HG02938 (cell line): Measurements from ENCODE around the gene AADACL4.

ENCODE experiments used
- ATAC-seq: cut with Tn5 transposase; IDR thresholded peaks from one replicate; pipeline ENCODE4 v1.9.1; 2021; ENCODE audit warnings: mild to moderate bottlenecking, moderate library complexity; ENCODE audit not compliant: unreplicated experiment

Gene AADACL4

GRCh38 chr1:12643785-12644184 is at the start of gene AADACL4:
TSS of gene AADACL4 (plus strand) at chr1:12644085. CDS start at chr1:12644547, 462 bp downstream.
- ATAC-seq: no peak

GRCh38 chr1:12594490-12594889 is 49.4 kb upstream of the AADACL4 start:
- ATAC-seq: no peak

DNA sequence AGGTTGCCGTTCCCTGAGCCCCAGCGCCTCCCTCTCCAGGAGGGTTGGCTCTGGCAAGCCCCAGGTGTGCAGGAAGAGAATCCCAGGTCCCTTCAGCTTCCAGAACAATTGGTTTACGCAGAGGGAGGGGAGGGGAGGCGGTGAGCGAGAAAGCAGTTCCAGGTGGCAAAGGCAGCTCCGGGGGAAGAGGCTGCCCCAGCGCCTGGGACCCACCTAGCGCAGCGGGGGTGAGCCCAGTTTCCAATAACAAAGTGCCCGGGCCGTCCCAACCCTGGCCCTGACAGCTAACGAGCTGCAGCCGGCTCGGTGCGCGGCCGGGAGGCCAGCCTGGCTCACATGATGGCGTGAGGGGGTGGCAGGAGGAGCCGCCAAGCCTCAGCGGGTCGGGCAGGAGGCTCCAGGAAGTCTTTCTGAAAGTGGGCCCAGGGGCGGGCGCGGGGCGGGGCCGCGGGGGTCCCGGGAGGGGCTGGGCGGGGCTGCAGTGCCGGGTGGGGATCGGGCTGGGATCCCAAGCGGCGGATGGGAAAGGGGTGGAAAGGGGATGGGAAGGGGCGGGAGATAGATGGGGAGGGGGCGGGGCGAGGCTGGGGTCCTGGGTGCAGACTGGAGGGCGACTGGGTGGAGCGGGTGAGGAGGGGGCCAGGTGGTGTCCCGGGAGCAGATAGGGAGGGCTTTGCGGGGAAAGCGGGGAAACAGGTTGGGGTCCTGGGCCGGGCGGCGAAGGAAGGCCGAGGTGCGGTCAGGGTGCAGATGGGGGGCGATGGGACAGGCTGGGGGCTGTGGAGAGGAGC is 48.7 kb upstream of the AADACL4 start:
- no peak for ATAC-seq

- ATAC-seq: no peak
Measured at GRCh38 chr1:12595757-12596006, 48.2 kb upstream of the AADACL4 start.

DNA sequence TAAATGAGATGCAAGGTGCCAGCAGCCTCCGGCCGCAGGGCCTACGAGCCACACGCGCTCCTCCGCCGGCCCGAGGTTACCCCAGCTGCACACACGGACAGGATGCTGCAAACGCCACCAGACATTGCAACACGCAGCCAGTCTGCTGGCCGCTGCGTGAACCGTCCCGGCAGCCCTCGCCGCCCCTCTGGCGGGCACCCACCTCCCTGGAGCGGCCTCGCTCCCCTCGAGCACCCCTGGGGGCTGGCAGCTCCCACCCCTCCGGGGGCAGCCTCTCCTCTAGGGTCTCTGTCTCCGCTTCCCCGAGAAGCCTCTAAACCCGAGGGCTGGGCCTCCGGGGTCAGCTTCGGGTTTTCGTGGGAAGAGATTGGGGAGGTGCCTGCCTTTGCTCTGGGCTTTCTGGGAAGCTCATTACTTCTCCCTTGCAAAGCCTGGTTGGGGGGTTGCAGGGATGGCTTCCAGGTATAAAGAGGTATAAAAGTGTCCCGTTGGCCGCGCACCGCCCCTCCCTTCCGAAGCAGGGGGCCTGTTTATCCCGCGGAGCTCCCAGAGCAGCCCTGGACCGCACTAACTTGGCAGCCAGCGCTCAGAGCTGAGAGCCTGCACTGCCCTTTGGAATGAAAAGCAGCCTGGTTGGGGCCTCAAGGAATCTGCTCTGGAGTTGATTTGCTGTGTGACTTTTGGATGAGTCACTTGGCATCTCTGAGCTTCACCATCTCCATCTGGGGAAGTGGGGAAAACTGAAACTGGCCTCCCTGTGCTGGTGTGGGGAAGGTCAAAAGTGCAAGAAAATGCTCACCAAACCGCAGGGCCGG is 47.7 kb upstream of the AADACL4 start:
- ATAC-seq: no peak

GRCh38 chr1:12597792-12598191 is 46.1 kb upstream of the AADACL4 start:
- no peak for ATAC-seq

GRCh38 chr1:12598974-12599373 is 44.9 kb upstream of the AADACL4 start:
- ATAC-seq: no peak

DNA sequence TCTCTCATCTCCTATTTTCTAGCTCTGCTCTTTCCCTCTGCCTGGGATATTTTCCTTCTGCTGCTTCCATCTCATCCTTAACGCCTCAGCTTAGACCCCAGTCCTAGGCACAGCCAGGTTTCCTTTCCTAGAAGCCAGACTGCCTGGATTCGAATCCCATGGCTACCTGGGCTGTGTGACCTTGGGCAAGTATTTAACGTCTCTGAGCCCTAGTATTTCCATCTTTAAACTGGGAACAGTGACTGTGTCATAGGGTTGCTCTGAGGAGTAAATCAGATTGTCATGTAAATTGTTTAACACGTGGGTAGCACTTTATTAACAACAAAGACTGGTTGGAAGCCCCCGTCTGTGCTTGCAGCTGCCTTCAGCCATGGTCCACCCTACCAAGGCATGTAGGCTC is 44.2 kb upstream of the AADACL4 start:
- ATAC-seq: no peak

DNA sequence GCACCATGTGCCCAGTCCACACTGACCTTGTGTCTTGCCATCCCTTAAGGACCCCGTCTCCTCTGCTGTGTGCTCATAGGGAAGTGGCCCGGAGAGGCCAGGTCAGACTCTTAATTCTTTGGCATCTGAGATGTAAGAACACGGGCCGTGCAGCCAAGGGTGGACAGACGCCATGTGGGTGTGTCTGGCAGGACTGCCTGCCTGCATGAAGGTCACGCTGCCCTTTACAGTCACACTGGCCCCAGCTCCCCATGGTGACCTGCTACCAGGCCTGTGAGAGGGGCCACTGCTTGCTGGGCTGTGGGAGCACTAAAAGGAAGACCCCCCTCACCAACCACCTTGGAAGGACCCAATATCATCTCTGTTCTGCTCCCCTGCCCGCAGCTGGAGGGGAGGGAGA is 43.5 kb upstream of the AADACL4 start:
- no peak for ATAC-seq

DNA sequence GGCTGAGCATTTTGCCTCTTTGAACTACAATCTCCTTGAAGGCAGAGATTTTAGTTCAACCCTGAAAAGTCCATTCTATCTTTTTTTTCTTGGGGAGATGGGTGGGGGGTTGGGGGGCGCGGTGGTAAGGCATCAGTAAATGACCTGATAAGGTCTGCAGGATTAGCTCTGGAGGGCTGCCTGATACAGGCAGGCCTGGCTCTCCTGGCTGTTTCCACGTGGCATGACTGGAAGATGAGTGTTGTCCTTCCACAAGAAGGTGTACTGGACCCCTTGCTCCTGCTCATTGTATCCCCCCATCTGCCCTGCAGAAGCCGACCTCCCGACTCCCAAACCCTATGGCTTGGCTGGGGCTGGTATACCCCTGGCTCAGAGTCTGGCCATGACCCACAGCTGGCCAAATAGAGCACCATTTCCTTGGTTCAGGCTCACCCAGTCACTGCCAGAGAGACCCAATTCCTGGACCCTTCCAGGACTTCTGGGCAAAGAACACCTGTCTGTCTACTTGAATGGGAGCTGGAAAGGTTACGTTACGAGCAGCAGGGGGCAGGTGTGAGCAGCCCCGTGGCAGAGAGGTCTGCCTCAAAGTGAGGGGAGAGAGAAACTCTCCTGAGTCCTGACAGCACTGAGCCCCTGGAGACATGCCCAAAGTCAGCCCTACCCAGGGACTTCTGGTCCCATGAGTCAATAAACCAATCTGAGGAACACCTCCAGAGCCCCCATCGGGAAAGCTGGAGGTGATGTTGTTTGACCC is 42.8 kb upstream of the AADACL4 start:
- ATAC-seq: no peak

GRCh38 chr1:12601700-12602658 is 41.9 kb upstream of the AADACL4 start:
- ATAC-seq: no peak

- ATAC-seq: no peak
Measured at GRCh38 chr1:12602659-12603024, 41.2 kb upstream of the AADACL4 start.

DNA sequence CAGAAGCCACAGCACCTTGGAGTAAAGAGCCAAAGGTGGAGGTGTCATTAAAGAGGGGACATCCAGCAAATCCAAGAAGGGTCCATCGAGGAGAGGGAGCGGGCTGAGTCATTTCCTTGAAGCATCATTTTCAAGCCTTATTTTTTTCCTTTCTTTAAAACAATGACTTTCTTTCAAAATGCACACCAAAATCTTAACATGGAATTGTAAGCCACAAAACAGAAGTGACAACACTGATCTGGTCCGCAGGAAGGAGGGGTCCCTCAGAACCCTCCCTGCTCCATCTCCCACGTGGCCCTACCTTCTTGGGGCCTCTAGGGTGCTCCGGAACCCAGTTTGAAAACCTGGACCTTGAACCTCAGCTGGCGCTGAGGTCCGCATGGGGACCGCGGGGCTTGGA is 40.7 kb upstream of the AADACL4 start:
- no peak for ATAC-seq

GRCh38 chr1:12604114-12604874 is 39.6 kb upstream of the AADACL4 start:
- peak; percentile 69 for ATAC-seq

- no peak for ATAC-seq
Measured at GRCh38 chr1:12604986-12605385, 38.9 kb upstream of the AADACL4 start.

- no peak for ATAC-seq
Measured at GRCh38 chr1:12607263-12607662, 36.6 kb upstream of the AADACL4 start.

DNA sequence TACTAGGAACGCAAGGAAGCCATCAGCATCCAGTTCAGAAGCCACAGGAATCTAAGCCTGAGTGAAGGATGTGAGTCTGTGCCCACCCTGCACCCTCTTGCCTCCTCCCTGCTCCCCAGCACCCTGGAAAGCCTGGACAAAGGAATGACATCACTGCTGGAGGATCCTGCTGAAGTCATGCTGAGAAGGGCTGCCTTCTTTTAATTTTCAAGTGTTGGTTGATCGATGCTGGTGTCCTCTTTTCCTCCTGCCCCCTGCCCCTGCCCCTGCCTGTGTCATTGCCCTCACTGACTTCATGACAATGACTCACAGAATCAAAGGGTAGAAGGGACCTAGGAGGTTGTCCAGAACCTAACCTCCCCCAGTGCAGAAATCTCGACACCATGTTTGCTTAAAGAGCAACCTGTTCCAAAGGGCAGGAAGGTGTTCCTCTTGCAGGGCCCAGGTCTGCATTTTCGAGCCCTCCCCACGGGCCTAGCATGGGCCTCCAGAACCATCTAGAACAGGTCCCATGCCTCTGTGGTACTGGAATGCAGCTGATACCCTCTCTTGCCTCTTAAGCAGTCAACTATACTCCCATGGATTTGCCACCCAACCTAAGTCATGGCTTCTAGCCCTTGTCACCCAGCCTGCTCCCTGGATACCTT is 35.5 kb upstream of the AADACL4 start:
- no peak for ATAC-seq

DNA sequence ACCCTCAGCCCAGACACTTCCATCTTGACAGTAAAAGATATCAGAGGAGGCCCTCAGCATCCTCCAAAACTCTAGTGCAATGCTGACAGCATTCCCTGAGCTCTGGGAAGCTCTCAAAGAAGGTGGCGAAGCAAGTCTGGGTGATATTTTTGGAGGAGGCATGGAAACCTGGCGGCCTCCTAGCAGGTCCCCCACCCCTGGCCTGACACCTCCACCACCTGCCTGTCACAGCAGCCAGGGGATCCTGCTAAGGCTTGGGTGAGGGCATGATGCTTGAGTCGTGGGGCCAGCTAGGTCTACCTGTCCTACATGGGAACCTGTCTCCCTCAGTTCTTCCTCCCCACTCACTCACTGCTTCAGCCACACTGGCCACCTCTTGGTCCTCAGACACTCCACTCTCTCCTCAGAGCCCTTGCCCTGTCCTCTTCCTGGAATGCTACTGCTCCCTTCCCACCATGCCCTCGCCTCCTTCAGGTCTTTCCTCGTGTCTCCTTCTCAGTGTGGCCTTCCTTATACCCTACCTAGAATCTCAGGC is 34.3 kb upstream of the AADACL4 start:
- ATAC-seq: no peak

DNA sequence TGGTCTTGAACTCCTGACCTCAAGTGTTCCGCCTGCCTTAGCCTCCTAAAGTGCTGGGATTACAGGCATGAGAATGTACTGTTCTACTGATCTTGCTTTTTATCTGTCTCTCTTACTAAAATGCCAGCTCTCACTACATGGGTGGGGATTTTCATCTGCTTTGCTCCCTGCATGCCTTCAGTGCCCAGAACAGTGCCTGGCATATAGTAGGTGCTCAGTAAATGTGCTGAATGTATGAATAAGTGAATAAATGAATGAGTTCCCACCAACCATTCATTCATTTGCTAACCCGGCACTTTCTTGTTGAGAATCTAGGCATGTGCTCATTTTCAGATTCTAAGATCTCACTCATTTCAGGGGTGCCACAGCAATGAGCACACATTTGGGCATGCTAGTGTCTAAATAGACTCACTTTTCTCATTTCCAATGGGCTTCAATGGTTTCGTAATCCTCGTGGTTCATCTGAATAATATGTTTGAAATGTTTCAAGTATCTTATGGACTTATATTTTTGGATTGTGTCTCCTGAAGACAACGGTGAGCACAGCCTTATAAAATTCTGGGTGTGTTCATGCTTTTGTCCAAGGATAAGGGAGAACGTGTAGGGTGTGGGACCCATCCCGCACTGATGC is 33.5 kb upstream of the AADACL4 start:
- ATAC-seq: no peak
